ENCODE measurements around the gene PSMD9. TPM values are rescaled to one million over a fixed set of nuclear protein-coding genes. Genes with fewer than 3 reads are reported as not detected.
"Not testable (repeated sequence)": the region's sequence is repeated elsewhere in the genome, so short reads cannot be mapped to it uniquely, and the experiment has no call there.

PSMD9 gene
- total and polyA plus RNA-seq, 2 experiments from 2014 or later: 93.7 to 129 TPM

DNA sequence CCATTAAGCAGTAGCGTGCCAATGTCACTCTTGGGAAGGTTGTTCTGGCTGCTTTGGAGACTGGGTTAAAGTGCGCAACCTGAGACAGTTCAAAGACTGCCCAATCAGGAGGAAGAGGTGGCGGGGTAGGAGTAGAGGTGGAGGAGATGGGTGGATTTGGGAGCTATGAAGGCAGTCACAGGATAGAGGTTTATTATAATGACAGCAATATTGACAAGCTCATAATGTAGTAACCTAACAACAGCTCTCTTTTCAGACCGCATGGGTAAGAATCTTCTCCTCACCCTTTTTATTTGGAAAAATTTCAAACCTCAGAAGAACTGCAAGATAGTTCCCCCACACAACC is 5.3 kb upstream of the PSMD9 start:
- H3K9me3 ChIP-seq (ENCODE audit: low read depth): no peaks in the 10 kb centered on the region
- H3K4me3 ChIP-seq: no peak overlapping the region
- H3K36me3 ChIP-seq (ENCODE audit: low read depth): no peaks in the 10 kb centered on the region
- WGBS, 2 experiments (ENCODE audit: low coverage in 1 of 2, low lambda C conversion rate in 2 of 2, missing lambda C conversion rate in 2 of 2): 38 to 39% methylated on average over 4 of the region's 4 CpGs
- H3K9me2 ChIP-seq (ENCODE audit: insufficient read depth): no peaks in the 10 kb centered on the region
- H3K27ac ChIP-seq: no peak overlapping the region
- no peak overlapping the region for H2AFZ ChIP-seq
- no peak overlapping the region for H3K4me2 ChIP-seq (ENCODE audit: unreplicated experiment)
- no peaks in the 10 kb centered on the region for H3K4me1 ChIP-seq (ENCODE audit: insufficient read depth)
- in situ Hi-C loops (cut with MboI): loop anchor here (10.0 kb wide), 1 partner anchor 188 kb away; no protein-coding TSS in a partner anchor
- no peaks in the 10 kb centered on the region for H3K27me3 ChIP-seq (replicated peaks; ENCODE audit: insufficient read depth)
- H4K20me1 ChIP-seq (ENCODE audit: insufficient read depth): no peaks in the 10 kb centered on the region
- H3K9ac ChIP-seq: no peak overlapping the region
- DNase-seq: no peak
- H3K79me2 ChIP-seq (ENCODE audit: insufficient read depth): no peaks in the 10 kb centered on the region
- TF ChIP-seq EZH2phosphoT487 (IDR thresholded peaks at IDR 0.05; ENCODE audit: insufficient read depth, low read depth) (no peak), EZH2 (IDR thresholded peaks at IDR 0.05; ENCODE audit: insufficient read depth, poor library complexity, severe bottlenecking) (no peak)
- H3F3A ChIP-seq (ENCODE audit: insufficient read depth): peaks cover 11% of the 10 kb centered on the region

DNA sequence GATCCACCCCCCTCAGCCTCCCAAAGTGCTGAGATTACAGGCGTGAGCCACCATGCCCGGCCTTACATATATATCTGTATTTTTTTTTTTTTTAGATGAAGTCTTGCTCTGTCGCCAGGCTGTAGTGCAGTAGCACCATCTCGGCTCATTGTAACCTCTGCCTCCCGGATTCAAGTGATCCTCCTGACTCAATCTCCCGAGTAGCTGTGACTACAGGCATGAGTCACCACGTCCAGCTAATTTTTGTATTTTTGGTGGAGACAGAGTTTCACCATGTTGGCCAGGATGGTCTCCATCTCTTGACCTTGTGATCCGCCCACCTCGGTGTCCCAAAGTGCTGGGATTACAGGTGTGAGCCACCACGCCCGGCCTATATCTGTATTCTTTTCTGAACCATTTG is 3.5 kb upstream of the PSMD9 start:
- H3K9me3 ChIP-seq (ENCODE audit: low read depth); H3K4me2 ChIP-seq (ENCODE audit: unreplicated experiment); H3K4me3 ChIP-seq; H3K27ac ChIP-seq; H3K9ac ChIP-seq; H3K36me3 ChIP-seq (ENCODE audit: low read depth); H3K4me1 ChIP-seq (ENCODE audit: insufficient read depth); H3K27me3 ChIP-seq (replicated peaks; ENCODE audit: insufficient read depth); H4K20me1 ChIP-seq (ENCODE audit: insufficient read depth); H3K9me2 ChIP-seq (ENCODE audit: insufficient read depth): not testable (repeated sequence)
- WGBS, 2 experiments (ENCODE audit: low coverage in 1 of 2, low lambda C conversion rate in 2 of 2, missing lambda C conversion rate in 2 of 2): 39 to 44% methylated on average over 11 of the region's 11 CpGs
- H3K79me2 ChIP-seq (ENCODE audit: insufficient read depth): peaks cover 11% of the 10 kb centered on the region
- in situ Hi-C loops (cut with MboI): loop anchor here (10.0 kb wide), 1 partner anchor 190 kb away; no protein-coding TSS in a partner anchor
- peaks cover 18% of the 10 kb centered on the region for H3F3A ChIP-seq (ENCODE audit: insufficient read depth)
- peak; percentile 82 for DNase-seq
- H2AFZ ChIP-seq: peak overlapping the region; percentile 21

DNA sequence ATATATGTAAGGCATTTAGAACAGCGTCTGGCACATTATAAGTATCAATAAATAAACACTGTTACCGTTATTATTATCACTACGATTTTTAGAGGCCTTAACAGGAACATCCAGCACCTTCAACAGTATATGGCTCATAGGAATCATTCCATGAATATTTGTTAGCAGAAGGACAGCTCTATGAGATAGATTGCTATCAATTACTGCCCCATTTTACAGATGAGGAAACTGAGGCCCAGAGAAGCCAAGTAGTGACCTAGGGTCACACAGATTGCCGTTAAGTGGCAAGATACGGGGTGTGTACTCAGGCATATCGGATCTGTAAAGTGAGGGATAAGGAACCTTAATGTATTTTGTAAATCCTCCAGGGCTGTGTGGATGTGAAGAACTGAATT is 510 bp upstream of the PSMD9 start:
- H3K9ac ChIP-seq: peak overlapping the region; percentile 97
- no peaks in the 10 kb centered on the region for H3K9me3 ChIP-seq (ENCODE audit: low read depth)
- H3F3A ChIP-seq (ENCODE audit: insufficient read depth): peaks cover 20% of the 10 kb centered on the region
- H3K36me3 ChIP-seq (ENCODE audit: low read depth): peaks cover 9% of the 10 kb centered on the region; the same call in 1 of the 2 replicates
- H3K4me3 ChIP-seq: peak overlapping the region; percentile 89
- in situ Hi-C loops (cut with MboI): loop anchor here (10.0 kb wide), 1 partner anchor 193 kb away; no protein-coding TSS in a partner anchor
- H3K4me1 ChIP-seq (ENCODE audit: insufficient read depth): peaks cover 7% of the 10 kb centered on the region
- H3K27me3 ChIP-seq (replicated peaks; ENCODE audit: insufficient read depth): no peaks in the 10 kb centered on the region
- peak overlapping the region; percentile 55 for H3K4me2 ChIP-seq (ENCODE audit: unreplicated experiment)
- peaks cover 41% of the 10 kb centered on the region for H3K79me2 ChIP-seq (ENCODE audit: insufficient read depth)
- DNase-seq: no peak
- H4K20me1 ChIP-seq (ENCODE audit: insufficient read depth): no peaks in the 10 kb centered on the region
- 39% methylated on average over 6 of the region's 6 CpGs for WGBS, 2 experiments (ENCODE audit: low coverage in 1 of 2, low lambda C conversion rate in 2 of 2, missing lambda C conversion rate in 2 of 2)
- H3K9me2 ChIP-seq (ENCODE audit: insufficient read depth): no peaks in the 10 kb centered on the region
- peak overlapping the region; percentile 96 for H3K27ac ChIP-seq
- TF ChIP-seq EZH2 (IDR thresholded peaks at IDR 0.05; ENCODE audit: insufficient read depth, poor library complexity, severe bottlenecking) (no peak), EZH2phosphoT487 (IDR thresholded peaks at IDR 0.05; ENCODE audit: insufficient read depth, low read depth) (no peak)
- peak overlapping the region; percentile 84 for H2AFZ ChIP-seq

DNA sequence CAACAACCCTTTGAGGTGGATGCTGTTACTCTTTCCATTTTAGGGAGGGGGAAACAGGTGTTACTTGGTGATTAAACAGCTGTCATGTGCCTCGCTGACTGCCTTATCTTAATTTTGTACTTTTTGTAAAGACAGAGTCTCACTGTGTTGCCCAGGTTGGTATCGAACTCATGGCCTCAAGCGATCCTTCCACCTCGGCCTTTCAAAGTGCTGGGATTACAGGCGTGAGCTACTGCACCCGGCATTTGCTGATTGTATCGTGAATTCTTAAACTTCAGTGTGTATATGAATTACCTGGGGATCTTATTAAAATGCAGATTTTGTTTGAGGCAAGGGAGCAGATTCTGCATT is 659 bp downstream of the PSMD9 start:
- Histone ChIP-seq H3K9me3 (ENCODE audit: low read depth) (no peaks in the 10 kb centered on the region), H3K27ac (peak overlapping the region; percentile 96), H2AFZ (peak overlapping the region; percentile 84), H3F3A (ENCODE audit: insufficient read depth) (peaks cover 28% of the 10 kb centered on the region), H3K9me2 (ENCODE audit: insufficient read depth) (no peaks in the 10 kb centered on the region), H3K9ac (peak overlapping the region; percentile 97), H3K4me3 (peak overlapping the region; percentile 89), H3K27me3 (replicated peaks; ENCODE audit: insufficient read depth) (no peaks in the 10 kb centered on the region), H3K4me2 (ENCODE audit: unreplicated experiment) (peak overlapping the region; percentile 87), H3K4me1 (ENCODE audit: insufficient read depth) (peaks cover 16% of the 10 kb centered on the region), H4K20me1 (ENCODE audit: insufficient read depth) (0 out of 2 replicates have a peak, but pooled peaks cover 2% of the 10 kb centered on the region), H3K36me3 (ENCODE audit: low read depth) (peaks cover 9% of the 10 kb centered on the region; the same call in 1 of the 2 replicates), H3K79me2 (ENCODE audit: insufficient read depth) (peaks cover 52% of the 10 kb centered on the region)
- DNase-seq: no peak
- in situ Hi-C loops (cut with MboI): loop anchor here (10.0 kb wide), 1 partner anchor 194 kb away; no protein-coding TSS in a partner anchor
- no peak for TF ChIP-seq EZH2 (IDR thresholded peaks at IDR 0.05; ENCODE audit: insufficient read depth, poor library complexity, severe bottlenecking)
- no peak for TF ChIP-seq EZH2phosphoT487 (IDR thresholded peaks at IDR 0.05; ENCODE audit: insufficient read depth, low read depth)
- WGBS, 2 experiments (ENCODE audit: low coverage in 1 of 2, low lambda C conversion rate in 2 of 2, missing lambda C conversion rate in 2 of 2): 1% methylated on average over 7 of the region's 7 CpGs

DNA sequence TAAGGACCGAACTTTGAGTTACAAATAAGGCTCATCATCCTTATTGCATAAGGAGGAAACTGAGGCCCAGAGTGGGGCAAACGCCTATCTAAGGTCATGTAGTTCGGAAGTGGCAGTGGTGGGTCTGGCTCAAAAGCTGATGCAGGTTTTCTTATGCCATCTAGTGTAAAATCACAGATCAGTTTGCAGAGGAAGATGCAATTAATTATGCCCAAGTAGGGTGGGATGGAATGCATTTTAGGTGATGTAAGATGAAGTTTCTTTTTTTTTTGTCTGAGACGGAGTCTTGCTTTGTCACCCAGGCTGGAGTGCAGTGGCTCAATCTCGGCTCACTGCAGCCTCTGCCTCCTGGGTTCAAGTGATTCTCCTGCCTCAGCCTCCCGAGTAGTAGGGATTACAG is 1.1 kb downstream of the PSMD9 start:
- H3K27me3 ChIP-seq (replicated peaks; ENCODE audit: insufficient read depth); H4K20me1 ChIP-seq (ENCODE audit: insufficient read depth); H3K36me3 ChIP-seq (ENCODE audit: low read depth); H3K9me2 ChIP-seq (ENCODE audit: insufficient read depth); H3K9me3 ChIP-seq (ENCODE audit: low read depth): not testable (repeated sequence)
- Histone ChIP-seq H3F3A (ENCODE audit: insufficient read depth) (peaks cover 28% of the 10 kb centered on the region), H3K4me1 (ENCODE audit: insufficient read depth) (peaks cover 19% of the 10 kb centered on the region), H2AFZ (peak overlapping the region; percentile 84), H3K9ac (peak overlapping the region; percentile 97), H3K79me2 (ENCODE audit: insufficient read depth) (peaks cover 56% of the 10 kb centered on the region), H3K27ac (peak overlapping the region; percentile 96), H3K4me3 (peak overlapping the region; percentile 89), H3K4me2 (ENCODE audit: unreplicated experiment) (peak overlapping the region; percentile 87)
- in situ Hi-C loops (cut with MboI): loop anchor here (10.0 kb wide), 1 partner anchor 195 kb away; no protein-coding TSS in a partner anchor
- WGBS, 2 experiments (ENCODE audit: low coverage in 1 of 2, low lambda C conversion rate in 2 of 2, missing lambda C conversion rate in 2 of 2): 10 to 11% methylated on average over 6 of the region's 6 CpGs
- peak; percentile 58 for DNase-seq

Data from GM23248 (cell line).